NOMO-1 (cell line): Measurements from ENCODE around the gene AZGP1.
"Not testable (repeated sequence)": the region's sequence is repeated elsewhere in the genome, so short reads cannot be mapped to it uniquely, and the experiment has no call there.

Source experiments
- DNase-seq, 2 experiments: peaks; one replicate each; lab custom pipeline; 2025; ENCODE audit not compliant: unreplicated experiment in 2 of 2; lab: John Stamatoyannopoulos, UW

Gene AZGP1

GRCh38 chr7:99953649-99954048 lies 22.2 kb downstream of the AZGP1 start:
- peak; percentile 94 to 97 for DNase-seq

- not testable (repeated sequence) for DNase-seq
These were observed 23.2 kb downstream of the AZGP1 start for GRCh38 chr7:99952649-99953048.

DNA sequence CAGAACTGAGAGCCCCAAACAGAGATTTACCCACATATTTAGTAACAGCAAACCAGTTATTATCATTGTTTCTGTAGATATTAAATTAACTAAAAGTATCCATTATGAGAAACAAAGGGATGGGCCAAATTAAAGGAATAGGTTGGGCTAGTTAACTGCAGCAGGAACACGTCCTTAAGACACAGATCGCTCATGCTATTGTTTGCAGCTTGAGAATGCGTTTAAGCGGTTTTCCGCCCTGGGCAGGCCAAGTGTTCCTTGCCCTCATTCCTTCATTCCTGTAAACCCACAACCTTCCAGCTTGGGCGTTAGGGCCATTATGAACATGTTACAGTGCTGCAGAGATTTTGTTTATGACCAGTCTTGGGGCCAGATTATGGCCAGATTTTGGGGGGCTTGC lies 25.0 kb downstream of the AZGP1 start:
- DNase-seq, result not testable (repeated sequence)

GRCh38 chr7:99949645-99950228 lies 26.1 kb downstream of the AZGP1 start:
- DNase-seq, result no peak

DNA sequence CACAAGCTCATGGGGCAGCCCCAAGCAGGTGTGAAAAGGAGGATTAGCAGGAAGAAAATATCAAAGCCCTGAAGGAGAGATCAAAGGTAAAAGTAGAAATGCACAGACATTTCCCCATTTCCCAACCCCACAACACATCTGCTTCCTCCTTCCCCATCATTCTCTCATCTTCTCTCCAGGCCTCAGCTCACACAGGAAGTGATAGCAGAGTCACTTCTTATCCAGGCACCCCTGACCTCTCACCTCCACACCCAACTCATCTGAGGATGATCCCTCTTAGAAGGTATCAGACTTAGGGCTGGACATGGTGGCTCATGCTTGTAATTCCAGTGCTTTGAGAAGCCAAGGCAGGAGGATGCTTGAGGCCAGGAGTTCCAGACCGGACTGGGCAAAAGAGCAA lies 28.2 kb downstream of the AZGP1 start:
- DNase-seq, result no peak

- no peak for DNase-seq
These were observed 31.2 kb downstream of the AZGP1 start for GRCh38 chr7:99944497-99945070.

DNA sequence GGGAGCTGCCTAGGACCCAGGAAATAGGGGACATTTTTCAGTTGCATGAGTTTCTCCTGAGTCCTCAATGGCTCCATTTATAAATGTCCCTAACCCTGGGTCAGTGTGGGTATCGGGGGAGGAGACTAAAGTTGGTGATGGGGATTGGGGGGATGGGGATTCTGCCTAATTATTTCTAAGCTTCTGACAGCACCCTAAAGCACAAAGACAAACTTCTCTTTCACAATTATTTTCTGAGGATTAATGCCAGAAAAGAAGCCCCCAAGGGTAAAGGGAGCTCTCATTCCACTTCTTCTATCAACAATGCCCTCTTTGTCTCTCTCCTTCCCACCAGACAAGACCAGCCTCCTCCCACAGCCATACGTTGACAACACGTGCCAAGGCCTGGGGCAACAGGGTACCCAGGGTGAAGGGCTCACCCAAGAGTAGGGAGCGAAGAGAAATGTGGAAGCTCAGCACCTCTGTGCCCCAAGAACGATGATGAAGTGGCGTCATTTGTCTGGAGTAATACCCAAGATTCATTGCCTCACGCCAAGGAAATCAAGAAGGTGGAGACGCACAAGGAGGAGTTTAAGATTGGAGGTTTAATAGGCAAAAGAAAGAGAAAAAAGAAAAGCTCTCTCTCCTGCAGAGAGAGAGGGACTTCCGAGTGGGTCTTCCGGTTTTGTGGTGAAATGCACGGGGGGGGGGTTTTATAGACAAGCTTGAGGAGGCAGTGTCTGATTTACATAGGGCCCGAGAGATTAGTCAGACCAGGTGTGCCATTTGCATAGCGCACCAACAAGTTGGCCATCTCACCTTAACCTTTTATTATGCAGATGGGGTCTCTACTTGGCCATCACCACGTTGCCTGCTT lies 32.0 kb downstream of the AZGP1 start:
- DNase-seq, result no peak

- DNase-seq, result no peak
These were observed 37.5 kb downstream of the AZGP1 start for GRCh38 chr7:99938296-99938695.

- DNase-seq, result not testable (repeated sequence)
These were observed 40.8 kb downstream of the AZGP1 start for GRCh38 chr7:99935009-99935408.

GRCh38 chr7:99930376-99930775 lies 45.5 kb downstream of the AZGP1 start:
- no peak for DNase-seq

GRCh38 chr7:99929730-99930053 lies 46.1 kb downstream of the AZGP1 start:
- no peak for DNase-seq

GRCh38 chr7:99928994-99929729 lies 46.7 kb downstream of the AZGP1 start, which contains the start of gene GJC3:
Gene GJC3 (minus strand): TSS chr7:99929620. CDS start chr7:99929620, 0 bp downstream.
- DNase-seq, result peak; percentile 51 to 82

DNA sequence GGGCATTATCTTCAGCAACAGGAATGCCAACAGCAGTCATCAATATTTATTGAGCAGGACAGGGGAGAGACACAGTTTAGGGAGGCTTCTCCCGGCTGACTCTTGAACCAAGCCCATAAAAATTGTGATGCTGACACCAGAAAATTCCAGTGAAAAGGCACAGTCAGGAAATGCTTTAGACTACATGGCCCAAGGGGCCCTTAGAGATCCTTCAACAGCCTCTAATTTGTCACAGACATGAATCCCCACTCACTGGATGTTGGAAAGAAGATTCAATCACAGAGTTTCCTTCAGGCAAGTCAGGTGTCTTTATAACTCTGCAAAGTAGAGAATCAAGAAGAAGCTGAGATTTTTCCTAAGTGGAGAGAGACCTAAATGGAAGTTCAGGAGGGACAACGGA lies 47.6 kb downstream of the AZGP1 start:
- DNase-seq, result no peak

GRCh38 chr7:99927536-99927935 lies 48.3 kb downstream of the AZGP1 start:
- DNase-seq, result no peak

GRCh38 chr7:99926321-99926720 lies 49.5 kb downstream of the AZGP1 start:
- no peak for DNase-seq

DNA sequence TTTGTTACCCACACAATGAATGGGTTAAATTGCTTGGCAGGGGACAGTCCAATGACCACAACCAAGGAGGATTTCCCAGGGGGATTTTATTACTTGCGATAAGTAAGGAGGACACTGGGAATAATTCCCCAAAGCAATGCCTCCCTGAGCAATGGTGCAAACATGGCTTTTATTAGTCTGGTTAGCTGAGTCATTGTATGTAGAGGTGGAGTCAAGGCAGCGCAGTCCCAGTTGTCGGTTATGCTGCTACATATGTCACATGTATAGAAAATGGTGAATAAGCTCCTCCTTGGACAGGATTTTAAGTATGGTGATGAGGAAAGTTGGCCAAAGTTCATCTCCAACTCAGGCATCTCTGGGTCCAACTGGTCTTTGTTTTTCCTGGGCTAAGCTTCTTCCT lies 52.6 kb downstream of the AZGP1 start:
- DNase-seq, result no peak

- DNase-seq, result no peak
These were observed 55.7 kb downstream of the AZGP1 start for GRCh38 chr7:99920149-99920548.

GRCh38 chr7:99919814-99920112 lies 56.1 kb downstream of the AZGP1 start:
- no peak for DNase-seq

DNA sequence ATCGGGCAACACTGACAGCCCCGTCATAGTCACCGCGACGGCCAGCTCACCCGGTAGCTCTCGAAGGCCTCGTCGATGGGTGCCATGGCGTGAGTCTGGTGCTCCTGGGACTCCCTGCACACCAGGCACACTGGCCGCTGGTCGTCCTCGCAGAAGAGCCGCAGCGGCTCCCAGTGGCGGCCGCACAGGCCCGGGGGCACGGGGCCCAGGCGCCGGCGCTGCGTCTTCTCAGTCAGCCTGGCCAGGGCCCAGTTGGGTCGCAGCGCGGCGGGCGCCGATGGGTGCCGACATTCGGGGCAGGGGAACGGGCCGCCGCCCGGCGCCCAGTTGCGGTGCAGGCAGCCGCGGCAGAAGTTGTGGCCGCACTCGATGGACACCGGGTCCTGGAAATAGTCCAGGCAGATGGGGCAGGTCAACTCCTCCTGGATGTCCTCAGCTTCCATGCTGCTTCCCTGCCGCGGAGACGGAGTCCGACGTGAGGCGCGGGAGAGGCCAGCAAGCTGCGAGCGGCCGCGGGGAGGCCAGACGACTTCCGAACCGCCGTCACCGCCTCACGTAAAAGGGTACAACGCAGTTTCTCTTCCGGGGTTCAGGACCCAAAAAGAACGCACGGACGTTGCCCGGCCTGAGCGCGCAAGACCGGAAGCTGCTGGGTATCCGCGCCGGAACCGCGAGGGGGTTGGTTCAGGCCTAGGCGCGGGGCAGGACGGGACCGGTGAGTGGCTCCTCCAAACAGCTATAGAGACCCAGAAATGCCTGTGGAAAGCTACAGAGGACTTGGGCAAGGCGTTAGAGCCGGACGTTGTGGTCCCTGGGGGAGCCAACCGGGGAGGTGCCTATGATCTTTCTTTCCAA lies 56.6 kb downstream of the AZGP1 start, which contains the start of gene TRIM4:
TRIM4 (minus strand) TSS at position 572 of the 855 bp plus-strand sequence; CDS start at position 443, 129 bp downstream.
- peak; percentile 99 to 100 for DNase-seq
